ENCODE results near the gene COL24A1.
A peak's percentile ranks its signal among the peaks of the same experiment; 100 is the strongest.
"Not testable (repeated sequence)": the region's sequence is repeated elsewhere in the genome, so short reads cannot be mapped to it uniquely, and the experiment has no call there.

Gene COL24A1

GRCh38 chr1:85762804-85763203, 393.8 kb downstream of the COL24A1 start:
- DNase-seq = no peak

GRCh38 chr1:85756864-85757263, 399.7 kb downstream of the COL24A1 start:
- DNase-seq = no peak

- DNase-seq = no peak
Measured at GRCh38 chr1:85748120-85748519, 408.5 kb downstream of the COL24A1 start.

- DNase-seq = no peak
Measured at GRCh38 chr1:85746777-85747176, 409.8 kb downstream of the COL24A1 start.

GRCh38 chr1:85743814-85744213, 412.8 kb downstream of the COL24A1 start:
- no peak for DNase-seq

GRCh38 chr1:85734931-85735330, 421.6 kb downstream of the COL24A1 start:
- DNase-seq = no peak

GRCh38 chr1:85718678-85719340, 437.8 kb downstream of the COL24A1 start:
- no peak for DNase-seq

GRCh38 chr1:85714418-85715114, 442.0 kb downstream of the COL24A1 start:
- not testable (repeated sequence) for DNase-seq

- DNase-seq = peak; percentile 80
Measured at GRCh38 chr1:85708829-85709227, 447.7 kb downstream of the COL24A1 start.

GRCh38 chr1:85707990-85708828, 448.4 kb downstream of the COL24A1 start, which contains the start of gene ZNHIT6:
TSS of gene ZNHIT6 (minus strand) at chr1:85708433. CDS start at chr1:85708284, 149 bp downstream.
- peak; percentile 95 for DNase-seq

- peak; percentile 9 for DNase-seq
Measured at GRCh38 chr1:85707267-85707989, 449.1 kb downstream of the COL24A1 start.

- no peak for DNase-seq
Measured at GRCh38 chr1:85705940-85706339, 450.6 kb downstream of the COL24A1 start.

- no peak for DNase-seq
Measured at GRCh38 chr1:85700422-85700821, 456.1 kb downstream of the COL24A1 start.

GRCh38 chr1:85697895-85698294, 458.7 kb downstream of the COL24A1 start:
- no peak for DNase-seq

- no peak for DNase-seq
Measured at GRCh38 chr1:85692730-85693314, 463.8 kb downstream of the COL24A1 start.

- no peak for DNase-seq
Measured at GRCh38 chr1:85689775-85690404, 466.7 kb downstream of the COL24A1 start.

- no peak for DNase-seq
Measured at GRCh38 chr1:85683292-85684025, 473.1 kb downstream of the COL24A1 start.

GRCh38 chr1:85681087-85681486, 475.5 kb downstream of the COL24A1 start:
- no peak for DNase-seq

All from NCI-H69 (cell line).